Neural crest cell (in vitro differentiated cells): Measurements from ENCODE around the gene UNC5A. TPM values are rescaled to one million over a fixed set of nuclear protein-coding genes. Genes with fewer than 3 reads are reported as not detected.

Experiments used
- DNase-seq: peaks from one replicate; pipeline ENCODE4 v3.0.0; 2021; ENCODE audit warnings: low read depth, mixed read lengths, low spot score
- H3K27ac Mint-ChIP-seq: one replicate; pipeline ENCODE4 v1.8.0; 2021; ENCODE audit warnings: mild to moderate bottlenecking, mixed read lengths; ENCODE audit not compliant: unreplicated experiment
- H3K27me3 Mint-ChIP-seq: 2 replicates; pipeline ENCODE4 v1.8.0; 2021; ENCODE audit warnings: low read depth, mild to moderate bottlenecking, mixed read lengths
- H3K36me3 Mint-ChIP-seq: 2 replicates; pipeline ENCODE4 v1.8.0; 2021; ENCODE audit warnings: low read depth, mild to moderate bottlenecking, mixed read lengths
- H3K4me1 Mint-ChIP-seq: 2 replicates; pipeline ENCODE4 v1.8.0; 2021; ENCODE audit warnings: mixed read lengths
- H3K4me3 Mint-ChIP-seq: one replicate; pipeline ENCODE4 v1.8.0; 2021; ENCODE audit warnings: mild to moderate bottlenecking, mixed read lengths
- H3K9me3 Mint-ChIP-seq: 2 replicates; pipeline ENCODE4 v1.8.0; 2021; ENCODE audit warnings: mixed read lengths
- total RNA-seq: library from RNA; stranded (reverse); gene quantifications from 2 replicates; pipeline ENCODE4 v1.2.1, GENCODE V29; 2021
- TF ChIP-seq, protein P1 (sequence below): fragments of 200-600 bp; sonication (generic); conservative IDR thresholded peaks from 2 replicates; pipeline ENCODE4 v1.5.0; 2021; ENCODE audit warnings: antibody characterized with exemption, mild to moderate bottlenecking

Gene UNC5A
- total RNA-seq, 1 donor from 2014 or later: 0.70 TPM

DNA sequence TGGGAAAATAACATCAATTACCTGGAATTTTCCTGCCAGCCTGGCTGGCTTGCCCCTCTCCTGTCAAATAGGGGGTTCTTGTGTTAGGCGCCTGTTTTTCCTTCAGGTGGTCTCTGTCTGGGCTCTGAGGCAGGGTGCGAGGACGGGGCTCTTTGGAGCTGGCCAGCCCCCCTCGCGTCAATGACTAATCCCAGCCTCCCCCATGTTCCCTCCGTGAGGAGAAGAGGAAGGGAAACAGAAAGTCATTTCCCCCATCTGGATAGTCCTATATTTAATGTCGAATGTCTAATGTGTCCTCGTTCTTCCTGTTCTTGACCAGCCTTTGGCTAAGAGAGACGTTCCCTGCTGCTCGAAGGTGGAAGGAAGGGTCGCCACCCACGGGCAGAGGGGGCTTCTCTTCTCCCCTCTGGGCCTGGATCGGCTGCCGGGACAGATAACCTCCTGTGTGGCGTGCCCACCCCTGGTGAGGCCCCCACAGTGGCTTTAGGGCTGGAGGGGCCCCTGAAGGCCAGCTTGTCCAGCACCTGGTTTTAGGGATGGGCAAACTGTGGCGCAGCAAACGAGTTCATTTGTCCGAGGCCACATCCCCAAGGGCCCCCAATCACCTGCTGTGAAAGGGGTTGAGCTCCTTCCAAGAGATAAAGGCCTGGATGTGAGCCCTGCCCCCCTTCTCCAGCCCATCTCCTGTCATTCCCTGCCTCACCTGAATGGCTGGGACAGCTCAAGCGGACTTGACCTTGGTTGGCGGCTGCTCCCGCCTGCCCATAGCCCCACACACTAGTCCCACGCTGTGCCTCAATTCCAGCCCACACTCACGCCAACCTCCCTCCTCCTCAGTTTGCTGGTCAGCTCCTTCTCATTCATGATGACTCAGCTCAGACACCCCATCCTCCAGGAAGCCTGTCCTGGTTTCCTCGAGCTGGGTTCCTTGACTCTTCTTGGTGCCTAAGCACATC is 35.9 kb upstream of the UNC5A start:
- no peaks in the 10 kb centered on the region for H3K36me3 Mint-ChIP-seq
- H3K4me1 Mint-ChIP-seq: peaks cover 3% of the 10 kb centered on the region
- no peak overlapping the region for H3K4me3 Mint-ChIP-seq
- TF ChIP-seq, protein P1, sequence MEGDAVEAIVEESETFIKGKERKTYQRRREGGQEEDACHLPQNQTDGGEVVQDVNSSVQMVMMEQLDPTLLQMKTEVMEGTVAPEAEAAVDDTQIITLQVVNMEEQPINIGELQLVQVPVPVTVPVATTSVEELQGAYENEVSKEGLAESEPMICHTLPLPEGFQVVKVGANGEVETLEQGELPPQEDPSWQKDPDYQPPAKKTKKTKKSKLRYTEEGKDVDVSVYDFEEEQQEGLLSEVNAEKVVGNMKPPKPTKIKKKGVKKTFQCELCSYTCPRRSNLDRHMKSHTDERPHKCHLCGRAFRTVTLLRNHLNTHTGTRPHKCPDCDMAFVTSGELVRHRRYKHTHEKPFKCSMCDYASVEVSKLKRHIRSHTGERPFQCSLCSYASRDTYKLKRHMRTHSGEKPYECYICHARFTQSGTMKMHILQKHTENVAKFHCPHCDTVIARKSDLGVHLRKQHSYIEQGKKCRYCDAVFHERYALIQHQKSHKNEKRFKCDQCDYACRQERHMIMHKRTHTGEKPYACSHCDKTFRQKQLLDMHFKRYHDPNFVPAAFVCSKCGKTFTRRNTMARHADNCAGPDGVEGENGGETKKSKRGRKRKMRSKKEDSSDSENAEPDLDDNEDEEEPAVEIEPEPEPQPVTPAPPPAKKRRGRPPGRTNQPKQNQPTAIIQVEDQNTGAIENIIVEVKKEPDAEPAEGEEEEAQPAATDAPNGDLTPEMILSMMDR: no peak
- no peak overlapping the region for H3K27ac Mint-ChIP-seq
- no peaks in the 10 kb centered on the region for H3K9me3 Mint-ChIP-seq
- H3K27me3 Mint-ChIP-seq: peaks cover 87% of the 10 kb centered on the region
- no peak for DNase-seq

DNA sequence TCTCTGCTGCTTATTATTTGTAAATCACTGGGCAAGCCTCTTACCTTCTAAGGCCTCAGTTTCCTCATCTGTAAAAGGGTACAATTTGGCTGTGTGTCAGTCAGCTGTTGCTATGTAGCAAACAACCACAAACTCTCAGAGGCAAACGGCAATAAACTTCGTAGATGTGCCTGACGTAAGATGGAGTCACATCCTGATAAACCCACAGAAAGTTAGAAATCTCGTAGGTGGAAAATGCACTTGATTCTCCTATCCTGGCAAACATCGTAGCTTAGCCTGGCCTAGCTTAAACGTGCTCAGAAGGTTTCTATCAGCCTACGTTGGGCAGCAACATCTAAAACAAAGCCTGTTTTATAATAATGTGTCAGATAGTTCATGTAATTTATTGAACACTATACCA is 35.0 kb upstream of the UNC5A start:
- Mint-ChIP-seq H3K9me3 (no peaks in the 10 kb centered on the region), H3K4me1 (peaks cover 3% of the 10 kb centered on the region), H3K27ac (no peak overlapping the region), H3K36me3 (no peaks in the 10 kb centered on the region), H3K4me3 (no peak overlapping the region), H3K27me3 (peaks cover 89% of the 10 kb centered on the region)
- no peak for DNase-seq
- TF ChIP-seq, protein P1: no peak

DNA sequence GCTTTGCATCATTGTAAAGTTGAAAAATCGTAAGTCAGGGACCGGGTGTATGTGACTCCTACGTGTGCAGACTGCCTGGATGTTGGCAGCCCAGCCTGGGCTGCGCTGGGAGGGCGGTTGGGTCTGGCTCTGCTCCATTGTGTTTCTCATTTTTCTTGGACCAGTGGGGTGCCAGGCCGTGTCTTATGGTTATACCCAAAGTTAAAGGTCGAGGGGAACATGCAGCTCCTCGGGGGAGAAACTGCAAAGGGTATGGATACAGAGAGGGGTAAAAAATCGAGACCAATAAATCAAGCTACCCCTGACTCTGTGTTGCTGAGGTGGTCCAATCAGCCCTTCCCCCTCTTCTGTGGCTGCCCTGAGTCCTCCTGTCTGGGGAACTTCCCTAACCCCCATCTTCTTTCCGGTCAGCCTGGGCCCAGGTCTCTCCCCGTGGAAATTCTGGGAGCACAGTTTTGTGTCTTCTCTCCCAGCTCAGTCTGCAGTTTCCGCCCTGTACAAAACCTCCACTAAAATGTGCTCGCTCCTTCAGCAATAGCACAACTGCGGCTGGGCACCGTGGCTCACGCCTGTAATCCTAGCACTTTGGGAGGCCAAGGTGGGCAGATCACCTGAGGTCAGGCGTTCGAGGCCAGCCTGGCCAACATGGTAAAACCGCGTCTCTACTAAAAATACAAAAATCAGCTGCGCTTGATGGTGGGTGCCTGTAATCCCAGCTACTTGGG is 34.1 kb upstream of the UNC5A start:
- Mint-ChIP-seq H3K4me3 (no peak overlapping the region), H3K27me3 (peaks cover 94% of the 10 kb centered on the region)

DNA sequence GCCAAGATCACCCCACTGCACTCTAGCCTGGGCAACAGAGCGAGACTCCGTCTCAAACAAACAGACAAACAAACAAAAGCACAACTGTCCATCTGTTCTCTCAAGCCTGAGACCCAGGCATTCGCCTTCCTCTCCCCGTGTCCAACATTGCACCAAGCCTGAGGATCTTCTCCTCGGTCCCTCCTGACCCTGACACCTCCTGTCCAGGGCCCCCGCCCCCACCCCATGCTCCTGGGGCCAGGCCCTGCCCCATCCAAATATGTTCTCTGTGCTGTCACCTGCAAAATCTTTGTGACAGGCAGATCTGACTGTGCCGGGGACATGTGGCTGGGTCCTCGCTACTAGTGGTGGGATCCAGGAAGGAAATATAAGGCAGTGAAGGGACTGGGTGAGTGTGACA is 33.4 kb upstream of the UNC5A start:
- peaks cover 12% of the 10 kb centered on the region for H3K4me1 Mint-ChIP-seq
- H3K36me3 Mint-ChIP-seq: no peaks in the 10 kb centered on the region
- no peaks in the 10 kb centered on the region for H3K9me3 Mint-ChIP-seq
- TF ChIP-seq, protein P1: no peak
- no peak overlapping the region for H3K4me3 Mint-ChIP-seq
- no peak overlapping the region for H3K27ac Mint-ChIP-seq
- peaks cover 94% of the 10 kb centered on the region for H3K27me3 Mint-ChIP-seq
- no peak for DNase-seq

More for the DNA sequence above, 34.1 kb upstream of the UNC5A start:
- Mint-ChIP-seq H3K27ac (no peak overlapping the region), H3K9me3 (no peaks in the 10 kb centered on the region), H3K36me3 (no peaks in the 10 kb centered on the region), H3K4me1 (peaks cover 11% of the 10 kb centered on the region)
- no peak for DNase-seq
- TF ChIP-seq, protein P1: no peak

DNA sequence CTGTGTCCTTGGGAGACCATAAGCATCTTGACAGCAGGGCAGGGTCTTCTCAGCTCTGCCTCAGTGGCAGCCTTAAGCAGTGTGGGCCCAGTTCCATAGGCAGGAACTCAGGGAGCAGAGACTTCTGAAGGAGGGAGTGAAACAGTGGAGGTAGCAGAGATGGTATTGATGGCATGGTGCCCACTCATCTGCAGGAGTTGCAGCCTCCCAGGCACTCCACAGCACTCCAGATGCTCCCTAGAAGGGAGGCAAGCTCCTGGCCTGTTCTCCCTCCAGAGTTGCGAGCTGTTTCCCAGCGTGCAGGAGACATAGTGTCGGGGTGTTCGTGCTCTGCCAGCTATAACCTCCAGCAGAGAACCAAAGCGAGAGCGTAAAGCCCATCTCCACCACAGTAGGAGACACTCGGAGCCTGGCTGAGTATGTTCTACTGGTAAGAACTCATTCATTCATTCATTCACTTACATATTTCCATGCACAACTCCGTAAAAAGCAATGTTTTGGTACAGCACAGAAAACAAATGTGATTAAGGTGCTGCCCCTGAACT is 31.4 kb upstream of the UNC5A start:
- H3K4me1 Mint-ChIP-seq: peaks cover 12% of the 10 kb centered on the region
- peaks cover 92% of the 10 kb centered on the region for H3K27me3 Mint-ChIP-seq
- H3K9me3 Mint-ChIP-seq: no peaks in the 10 kb centered on the region
- H3K4me3 Mint-ChIP-seq: no peak overlapping the region
- TF ChIP-seq, protein P1: no peak
- no peaks in the 10 kb centered on the region for H3K36me3 Mint-ChIP-seq
- H3K27ac Mint-ChIP-seq: no peak overlapping the region
- DNase-seq: no peak
